SU-DHL-6 (cell line): Measurements from ENCODE around the gene DOK6.

Source experiments
- CTCF ChIP-seq: fragments of 200-600 bp; sonication (generic); IDR thresholded peaks from one replicate; pipeline ENCODE4 v1.5.1; 2017; ENCODE audit warnings: antibody characterized with exemption, mild to moderate bottlenecking, low read length, moderate library complexity; ENCODE audit not compliant: insufficient read depth, poor library complexity, severe bottlenecking
- EZH2phosphoT487 ChIP-seq: fragments of 200-600 bp; sonication (generic), shearing (Covaris generic); conservative IDR thresholded peaks from 2 replicates; pipeline ENCODE4 v1.6.1; 2018; ENCODE audit warnings: mild to moderate bottlenecking, antibody characterized with exemption, low read length, moderate library complexity, mixed read lengths

- TF ChIP-seq EZH2phosphoT487: no peak
- TF ChIP-seq CTCF: no peak
Measured at GRCh38 chr18:69397096-69397495, 3.6 kb upstream of the DOK6 start.
